UCSD-AML1 (cell line): ENCODE data around the gene CEP55.

Experiments
- DNase-seq: peaks from one replicate; lab custom pipeline; 2025; ENCODE audit not compliant: unreplicated experiment; lab: John Stamatoyannopoulos, UW

CEP55 gene

DNA sequence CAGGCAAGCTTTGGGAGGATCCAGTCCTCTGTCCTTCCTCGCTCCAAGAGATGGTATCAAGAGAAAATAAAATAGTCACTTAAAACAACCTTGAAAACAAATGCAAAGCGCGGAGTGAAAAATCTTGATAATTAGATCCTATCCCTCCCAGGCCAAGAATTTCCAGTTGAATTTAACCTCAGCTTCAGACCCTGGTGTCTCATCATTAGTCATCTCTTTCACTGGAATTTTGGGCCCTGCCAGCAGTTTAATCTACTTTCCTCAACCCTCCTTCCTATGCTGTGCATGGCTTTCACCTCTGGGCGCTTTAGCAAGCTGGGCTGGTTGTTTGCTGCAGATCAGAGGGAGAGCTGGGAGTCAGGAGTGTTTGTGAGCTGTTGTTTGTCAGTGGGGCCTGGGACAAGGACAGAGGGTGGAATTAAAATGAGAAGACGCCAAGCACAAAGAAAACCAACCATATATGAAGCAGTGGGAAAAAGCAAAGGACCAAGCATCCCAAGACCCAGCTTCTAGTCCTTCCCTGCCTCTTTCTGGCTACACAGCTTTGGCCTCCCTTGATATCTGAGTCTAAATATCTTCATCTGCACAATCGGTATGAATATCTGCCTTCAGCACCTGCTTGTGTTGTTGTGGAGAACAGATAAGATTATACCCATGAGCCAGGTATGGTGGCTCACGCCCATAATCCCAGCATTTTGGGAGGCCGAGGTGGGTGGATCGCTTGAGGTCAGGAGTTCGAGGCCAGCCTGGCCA is 27.8 kb upstream of the CEP55 start:
- DNase-seq = no peak

DNA sequence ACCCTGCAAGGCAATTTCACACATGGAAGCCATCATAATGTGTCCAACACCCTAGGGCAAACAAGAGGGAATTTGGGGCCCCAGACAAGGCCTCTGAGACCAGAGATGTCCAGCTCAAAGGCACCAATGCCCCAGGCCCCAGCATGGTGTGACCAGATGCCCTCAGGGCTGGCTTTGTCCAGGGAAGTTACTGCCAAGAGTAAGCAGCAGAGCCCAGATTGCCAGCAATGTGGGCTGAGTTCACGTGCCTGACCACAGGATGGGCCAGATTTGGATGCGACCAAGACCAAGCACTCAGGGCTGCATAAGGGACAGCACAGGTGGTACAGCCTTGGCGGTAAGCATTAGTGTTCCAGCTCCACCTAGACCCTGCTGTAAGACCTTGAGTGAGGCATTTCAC is 27.0 kb upstream of the CEP55 start:
- DNase-seq = no peak

DNA sequence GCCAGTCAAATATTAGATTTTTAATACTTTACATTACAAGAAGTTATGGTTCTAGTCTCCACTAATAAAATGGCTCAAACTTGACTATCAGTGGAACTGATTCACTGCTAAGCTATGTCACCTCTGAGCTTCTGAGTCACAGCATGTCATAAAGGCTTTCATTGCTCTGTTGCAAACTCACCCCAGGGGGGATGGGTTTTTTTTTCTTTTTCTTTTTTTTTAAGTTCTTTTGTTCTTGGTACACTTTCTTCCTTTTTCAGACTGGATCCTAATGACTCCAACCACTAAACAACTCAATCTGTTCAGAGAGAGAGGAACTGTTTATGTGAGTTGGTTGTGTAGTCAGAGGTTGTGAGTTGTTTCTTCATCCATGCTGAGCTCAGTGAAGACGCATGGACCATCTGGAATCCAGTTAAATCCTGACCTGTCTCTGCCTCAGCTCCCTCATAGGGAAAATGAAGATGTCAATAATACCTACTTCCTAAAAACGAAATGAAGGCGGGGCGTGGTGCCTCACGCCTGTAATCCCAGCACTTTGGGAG is 25.2 kb upstream of the CEP55 start:
- no peak for DNase-seq

DNA sequence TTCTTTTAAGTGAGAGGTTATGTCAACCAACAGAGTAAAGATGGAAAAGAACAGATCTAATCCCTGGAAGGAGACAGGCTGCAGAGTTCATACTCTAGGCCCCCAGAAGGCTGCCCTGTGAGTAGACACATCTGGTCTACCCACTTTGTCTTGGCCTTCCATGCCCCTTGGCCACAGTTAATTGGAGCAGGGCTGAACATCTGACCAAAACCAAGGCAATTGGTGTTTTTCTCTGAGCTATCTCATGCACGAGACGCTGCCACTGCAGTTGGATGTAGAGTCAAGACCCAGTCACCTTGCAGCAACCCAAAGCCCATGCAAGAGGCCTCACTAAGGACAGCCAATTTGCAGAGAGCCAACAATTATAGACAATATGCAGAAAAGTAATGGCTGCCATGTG is 23.3 kb upstream of the CEP55 start:
- no peak for DNase-seq

DNA sequence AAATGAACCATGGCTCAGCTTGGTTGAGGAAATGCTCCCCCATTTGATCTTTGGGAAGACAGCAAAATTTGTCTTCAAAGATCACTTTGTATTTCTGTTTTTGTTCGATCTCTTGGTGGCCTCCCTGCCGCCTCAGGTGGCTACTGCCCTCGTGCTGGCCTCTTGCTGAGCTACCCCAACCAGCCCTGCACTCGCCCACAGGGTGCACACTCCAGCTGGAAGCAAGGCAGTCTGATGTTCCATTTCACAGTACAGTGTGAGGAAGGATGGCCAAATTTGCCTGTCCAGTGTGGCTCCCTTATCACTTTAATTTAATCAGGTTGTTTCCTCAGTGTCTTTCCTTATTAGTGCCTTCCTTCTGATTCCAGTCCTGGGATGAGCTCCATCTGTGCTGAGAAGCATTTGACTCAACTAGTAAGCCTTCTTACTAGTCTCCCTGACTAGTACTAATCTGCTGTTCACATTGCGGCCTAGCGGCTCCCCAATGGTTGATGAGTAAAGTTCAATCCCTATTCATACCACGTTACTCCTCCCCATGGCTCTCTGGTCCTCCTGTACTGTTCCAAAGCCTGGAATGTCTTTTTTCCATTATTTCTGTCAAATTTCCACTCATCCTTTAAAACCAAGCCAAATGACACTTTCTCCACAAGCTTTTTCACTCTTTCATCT is 22.5 kb upstream of the CEP55 start:
- DNase-seq = no peak

DNA sequence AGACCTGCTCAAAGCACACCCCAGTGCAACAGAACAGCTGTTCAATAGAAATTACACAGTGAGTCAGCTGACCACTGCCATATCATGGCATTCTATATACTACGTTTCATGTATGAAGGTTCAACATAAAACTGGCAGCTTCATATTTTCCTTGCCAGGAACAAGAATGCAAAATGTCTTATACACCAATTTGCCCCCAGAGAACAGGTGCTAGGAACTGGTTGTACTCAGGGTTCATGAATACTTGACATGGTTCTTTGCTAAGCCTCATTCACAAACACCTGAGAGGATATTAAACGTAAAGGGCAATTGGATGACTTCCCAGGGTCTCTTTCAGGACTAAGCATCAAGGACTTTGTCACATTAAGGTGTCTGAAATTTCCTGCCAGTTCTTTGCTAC is 21.2 kb upstream of the CEP55 start:
- no peak for DNase-seq

DNA sequence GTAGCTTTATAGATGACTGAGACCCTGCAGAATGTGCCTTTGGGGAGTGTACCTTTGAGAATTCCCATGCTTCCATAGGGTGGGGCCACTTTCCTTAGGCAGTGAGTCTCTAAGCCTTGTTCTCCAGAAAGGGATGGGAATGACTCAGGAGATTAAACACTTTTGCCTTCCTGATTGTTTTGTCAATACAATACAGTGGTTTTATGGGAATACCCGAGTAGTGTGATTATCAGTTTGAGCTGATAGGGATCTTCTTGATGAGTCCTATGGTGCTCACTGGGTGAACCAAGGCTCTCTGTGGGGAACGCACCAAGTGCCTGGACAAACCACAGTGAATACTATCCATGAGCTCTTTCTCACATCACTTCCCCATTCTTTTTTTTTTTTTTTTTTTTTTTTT is 20.5 kb upstream of the CEP55 start:
- no peak for DNase-seq

DNA sequence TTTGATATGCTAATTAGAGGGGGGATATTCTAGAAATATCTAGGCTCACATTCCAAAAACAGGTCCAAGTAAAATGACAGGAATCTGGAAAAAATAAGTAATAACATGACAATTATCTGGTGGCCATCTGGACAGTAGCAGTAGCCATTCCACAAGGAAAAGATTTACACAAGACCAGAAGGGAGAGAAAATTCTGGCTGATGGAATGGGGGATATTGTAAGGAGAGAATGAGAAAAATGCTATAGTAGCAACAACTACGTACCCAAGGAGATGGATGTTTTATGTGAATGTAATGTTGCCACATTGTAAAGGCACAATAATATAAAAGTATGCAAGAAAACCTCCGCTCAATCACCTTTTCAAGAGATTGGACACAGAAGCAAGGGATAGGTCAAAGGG is 19.7 kb upstream of the CEP55 start:
- no peak for DNase-seq

DNA sequence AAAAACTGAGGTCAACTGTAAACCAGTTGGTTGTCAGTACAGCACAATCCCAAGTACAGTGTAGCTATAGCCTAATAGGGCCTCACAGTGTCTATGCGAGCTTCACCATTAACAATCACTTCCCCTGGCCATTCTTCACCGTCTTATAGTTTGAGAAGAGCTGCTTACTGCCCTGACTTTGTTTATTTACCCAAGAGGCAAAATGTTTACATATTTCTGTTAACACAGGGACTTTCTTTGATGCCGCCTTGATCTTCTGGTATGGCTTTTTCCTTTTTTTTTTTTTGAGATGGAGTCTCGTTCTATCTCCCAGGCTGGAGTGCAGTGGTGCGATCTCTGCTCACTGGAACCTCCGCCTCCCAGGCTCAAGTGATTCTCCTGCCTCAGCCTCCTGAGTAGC is 17.5 kb upstream of the CEP55 start:
- no peak for DNase-seq

DNA sequence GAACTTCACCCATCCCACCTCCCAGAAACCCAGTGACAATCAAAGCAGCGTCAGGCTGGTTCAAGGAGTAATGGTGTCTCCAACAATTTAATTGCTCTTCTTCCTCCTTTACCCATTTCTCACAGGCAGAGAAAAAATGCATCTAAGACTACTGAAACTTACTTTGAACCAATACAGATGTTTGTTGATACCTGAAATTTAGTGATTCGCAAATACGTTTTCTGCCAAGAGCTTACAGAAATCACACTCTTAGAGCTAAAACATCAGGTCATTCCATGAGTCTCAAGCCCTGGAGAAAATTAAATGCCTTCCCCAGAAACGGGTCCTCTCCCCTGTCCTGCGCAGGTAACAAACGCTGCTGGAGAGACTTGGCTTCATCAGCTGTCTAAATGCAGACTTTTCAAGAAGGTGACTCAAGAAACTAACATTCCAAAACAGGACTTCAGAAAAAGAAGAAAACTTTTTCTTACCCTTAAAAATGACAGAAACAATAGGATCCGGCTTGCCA is 14.7 kb upstream of the CEP55 start:
- DNase-seq = no peak

DNA sequence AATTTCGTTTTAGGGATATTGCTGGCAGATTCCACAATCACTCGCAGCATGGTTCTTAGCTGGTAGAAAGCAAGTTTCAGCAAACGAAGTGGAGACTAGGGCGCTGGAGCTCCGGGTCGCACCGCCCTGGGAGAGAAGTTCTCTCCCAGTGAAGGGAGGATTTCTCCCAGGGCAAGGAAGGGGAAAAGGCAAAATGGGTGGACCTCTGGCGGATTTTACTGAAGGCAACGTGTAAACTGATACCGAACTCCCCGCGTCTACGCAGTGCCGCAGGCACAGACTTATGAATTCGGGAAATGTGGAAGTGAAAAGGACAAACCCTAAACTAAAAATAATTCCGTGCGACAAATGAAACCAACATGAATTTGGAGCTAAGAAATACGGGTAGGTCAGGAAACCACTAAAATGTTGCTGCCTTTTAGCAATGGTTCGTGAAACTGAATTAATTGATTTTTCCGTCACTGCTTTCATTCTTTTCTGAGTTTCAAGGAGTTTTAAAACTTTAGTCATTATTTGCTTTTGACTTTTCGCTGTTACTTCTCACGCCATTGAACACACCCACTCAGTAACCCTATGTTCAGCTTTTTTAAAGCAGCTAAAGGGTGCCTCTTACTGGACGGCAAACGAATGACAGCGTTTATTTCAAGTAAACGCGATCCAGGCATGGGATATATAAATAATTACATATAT is 14.1 kb upstream of the CEP55 start, which contains the start of gene MYOF:
MYOF (minus strand) TSS at position 190 of the 690 bp plus-strand sequence; CDS start at position 50, 140 bp downstream.
- DNase-seq = peak; percentile 51

DNA sequence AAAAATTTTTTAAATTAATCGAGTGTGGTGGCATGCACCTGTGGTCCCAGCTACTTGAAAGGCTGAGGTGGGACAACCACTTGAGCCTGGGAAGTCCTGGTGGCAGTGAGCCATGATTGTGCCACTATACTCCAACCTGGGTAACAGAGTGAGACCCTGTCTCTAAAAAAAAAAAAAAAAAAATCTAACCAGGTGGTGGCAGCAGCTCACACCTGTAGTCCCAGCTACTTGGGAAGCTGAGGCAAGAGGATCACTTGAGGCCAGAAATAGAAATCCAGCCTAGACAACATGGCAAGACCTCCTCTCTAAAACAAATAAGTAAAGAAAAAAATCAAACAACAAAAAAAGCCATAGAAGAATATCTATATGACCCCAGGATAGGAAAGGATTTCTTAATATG is 10.7 kb upstream of the CEP55 start:
- DNase-seq = no peak

DNA sequence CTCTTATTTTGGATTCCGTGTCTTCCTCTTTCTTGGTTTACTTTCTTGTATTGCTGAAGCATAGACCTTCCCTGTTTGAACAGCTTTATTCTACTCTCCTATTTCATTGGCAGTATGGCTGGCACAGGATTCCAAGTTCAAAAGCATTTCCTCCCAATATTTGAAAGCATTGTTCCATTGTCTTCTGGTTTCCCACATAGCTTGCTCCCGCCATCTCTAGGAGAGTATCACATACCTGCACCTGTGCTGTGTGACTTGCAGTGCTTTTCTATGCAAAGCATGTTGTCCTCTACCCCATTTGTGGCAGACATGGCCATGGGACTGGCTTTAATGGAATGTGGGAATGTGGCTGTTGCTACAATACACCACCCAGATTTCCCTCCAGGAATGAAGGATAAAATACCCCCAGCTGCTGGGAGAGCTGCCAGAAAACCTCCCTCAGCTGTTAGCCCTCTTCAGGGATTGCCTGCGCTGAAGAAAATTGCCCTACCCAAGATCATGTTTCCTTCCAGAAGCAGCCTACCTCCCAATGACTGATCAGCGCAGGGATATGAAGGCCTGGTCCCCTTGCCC is 7.4 kb upstream of the CEP55 start:
- DNase-seq = no peak

DNA sequence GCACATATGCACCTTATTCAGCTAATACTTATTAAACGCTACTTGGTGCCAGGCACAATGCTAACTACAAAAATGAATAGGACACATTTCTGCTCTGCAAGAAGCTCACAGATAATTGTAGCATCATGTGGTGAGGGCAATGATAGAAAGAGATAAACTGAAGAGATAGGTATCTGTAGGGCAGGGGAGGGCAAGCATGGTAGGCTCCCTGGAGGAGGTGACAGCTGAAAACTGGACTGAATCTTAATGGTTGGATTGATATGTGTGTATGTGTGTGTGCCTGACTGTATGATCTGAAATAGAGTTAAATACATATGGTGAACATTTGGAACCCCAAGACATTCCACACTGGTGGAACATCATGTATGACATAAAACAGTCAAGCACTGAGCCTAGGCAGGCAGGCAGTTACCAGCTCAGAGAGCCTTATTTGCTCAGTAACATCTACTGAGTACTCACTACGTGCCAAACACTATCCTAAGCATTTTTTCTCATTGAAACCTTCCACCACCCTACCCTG is 4.8 kb upstream of the CEP55 start:
- no peak for DNase-seq

DNA sequence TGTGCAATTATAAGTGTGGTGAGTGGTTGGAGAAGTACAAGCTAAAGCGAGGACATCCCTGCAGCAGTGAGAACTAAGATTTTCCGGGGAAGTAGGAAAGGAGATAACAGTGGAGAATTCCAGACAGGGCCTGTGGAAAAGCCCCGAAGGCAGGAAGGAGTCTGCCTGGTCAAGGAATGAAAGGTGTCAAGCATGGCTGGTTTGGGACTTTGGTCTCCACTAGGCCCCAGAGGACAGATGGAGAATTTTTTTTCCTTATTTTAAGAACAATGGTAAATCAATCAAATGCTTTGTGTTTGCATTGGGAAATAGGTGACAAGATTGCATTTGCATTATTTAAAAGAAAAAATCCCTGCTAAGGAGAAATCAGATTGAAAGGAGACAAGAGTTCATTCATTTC is 3.2 kb upstream of the CEP55 start:
- no peak for DNase-seq

DNA sequence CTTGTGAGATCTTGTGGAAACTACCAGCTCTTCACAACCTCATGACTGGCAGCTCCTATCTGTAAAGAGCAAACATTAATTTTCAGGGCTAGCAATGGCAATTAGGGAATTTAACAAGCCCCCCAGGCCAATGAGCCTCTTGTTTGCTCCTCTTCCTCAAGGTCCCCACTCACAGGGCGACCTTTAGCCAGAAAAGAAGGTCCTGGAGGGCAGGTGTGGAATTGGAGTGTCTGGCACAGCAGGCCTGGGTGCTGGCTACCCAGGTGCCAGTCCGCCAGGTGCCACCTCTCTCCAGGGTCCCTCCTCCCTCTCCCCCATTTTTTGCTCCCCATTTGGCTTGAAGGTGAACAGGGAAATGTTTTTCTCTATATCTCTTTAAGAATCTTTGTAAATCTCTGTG is 1.9 kb upstream of the CEP55 start:
- DNase-seq = no peak

DNA sequence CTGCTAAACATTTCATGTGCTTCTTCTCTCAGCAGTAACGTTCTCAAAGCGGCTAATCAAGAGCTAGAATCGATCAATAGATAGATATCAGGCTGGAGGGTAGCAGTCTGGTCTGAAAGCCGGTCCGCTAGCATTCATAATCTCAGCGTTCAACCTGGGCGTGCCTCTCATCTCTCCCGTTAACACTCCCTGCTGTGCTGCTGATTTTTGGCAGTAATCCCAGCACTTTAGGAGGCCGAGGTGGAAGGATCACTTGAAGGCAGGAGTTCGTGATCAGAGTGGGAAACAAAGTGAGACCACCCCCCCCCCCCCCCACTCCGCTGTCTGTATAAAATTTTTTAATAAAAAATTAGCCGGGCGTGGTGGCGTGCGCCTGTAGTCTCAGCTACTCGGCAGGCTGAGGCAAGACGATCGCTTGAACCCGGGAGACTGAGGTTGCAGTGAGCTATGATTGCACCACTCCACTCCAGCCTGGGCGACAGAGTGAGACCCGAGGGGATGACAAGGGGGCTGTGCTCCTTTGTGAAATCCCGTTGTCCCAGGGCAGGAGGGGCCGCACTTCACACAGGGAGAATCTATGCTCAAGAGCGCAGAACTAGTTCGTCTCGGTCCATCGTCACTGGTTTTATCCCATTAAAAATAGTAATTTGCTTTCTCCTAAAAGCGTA is 624 bp upstream of the CEP55 start:
- DNase-seq = no peak

DNA sequence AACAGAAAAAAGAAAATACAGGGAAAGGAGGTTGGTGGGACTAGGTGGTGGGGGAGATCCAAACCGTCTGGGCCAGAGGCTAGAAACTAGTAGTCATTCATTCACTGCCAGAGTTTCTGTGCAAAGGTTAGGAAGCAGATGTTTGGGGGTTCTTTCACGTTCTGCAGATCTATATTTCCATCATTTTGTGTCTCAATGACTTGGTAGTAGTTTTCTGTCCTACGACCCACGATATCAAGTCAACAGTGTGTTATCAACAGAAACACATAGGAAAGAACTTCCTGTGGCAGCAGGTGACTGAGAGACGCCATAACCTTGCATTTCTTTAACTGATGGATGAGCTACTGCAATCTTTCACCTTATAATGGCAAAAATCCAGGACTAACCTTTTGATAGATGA is 1.8 kb downstream of the CEP55 start:
- no peak for DNase-seq

DNA sequence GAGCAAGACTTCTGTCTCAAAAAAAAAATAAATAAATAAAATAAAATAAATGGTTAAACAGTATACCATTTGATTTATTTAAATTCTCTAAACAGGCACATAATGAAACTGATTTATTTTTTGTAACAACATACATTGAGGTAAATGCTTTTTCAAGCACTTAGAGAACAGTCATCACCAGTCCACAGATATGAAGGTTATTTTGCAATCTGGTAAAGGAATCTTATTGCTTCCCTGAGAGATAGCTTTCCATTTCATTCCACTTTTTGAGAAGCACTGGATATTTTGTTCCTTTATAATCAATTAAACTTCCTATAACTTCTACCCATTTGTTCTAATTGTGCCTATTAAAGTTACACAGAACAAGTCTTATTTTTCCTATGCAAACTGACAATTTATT is 5.2 kb downstream of the CEP55 start:
- DNase-seq = no peak

DNA sequence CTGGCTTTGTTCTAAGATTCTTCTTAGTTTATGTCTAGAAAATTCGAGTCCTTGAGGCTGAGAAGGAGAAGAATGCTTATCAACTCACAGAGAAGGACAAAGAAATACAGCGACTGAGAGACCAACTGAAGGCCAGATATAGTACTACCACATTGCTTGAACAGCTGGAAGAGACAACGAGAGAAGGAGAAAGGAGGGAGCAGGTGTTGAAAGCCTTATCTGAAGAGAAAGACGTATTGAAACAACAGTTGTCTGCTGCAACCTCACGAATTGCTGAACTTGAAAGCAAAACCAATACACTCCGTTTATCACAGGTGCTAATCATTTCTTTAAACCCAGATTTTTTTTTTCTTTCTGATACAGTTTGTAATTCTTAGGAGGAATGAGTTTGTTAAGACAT is 6.7 kb downstream of the CEP55 start:
- no peak for DNase-seq

DNA sequence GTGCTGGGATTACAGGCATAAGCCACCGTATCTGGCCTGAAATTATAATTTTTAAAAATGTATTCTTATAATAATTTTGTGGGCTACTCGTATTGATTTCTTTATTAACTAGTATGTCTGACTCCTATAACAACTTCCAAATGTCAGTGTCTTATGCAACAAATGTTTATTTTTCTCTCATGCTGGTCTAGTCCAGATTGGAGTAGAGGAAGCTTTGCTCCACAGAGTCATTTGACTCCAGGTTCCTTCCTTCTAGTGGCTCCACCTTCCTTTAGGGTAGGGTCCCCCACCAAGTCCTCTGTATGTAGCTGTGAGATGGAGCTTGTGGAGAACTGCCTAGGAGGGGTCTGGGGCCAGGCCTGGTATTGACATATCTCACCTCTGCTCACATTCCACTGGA is 8.7 kb downstream of the CEP55 start:
- no peak for DNase-seq
